ENCODE measurements around the gene ADAMTS10.
A peak's percentile ranks its signal among the peaks of the same experiment; 100 is the strongest.

ADAMTS10 gene

GRCh38 chr19:8616861-8617260, 6.3 kb upstream of the ADAMTS10 start:
- no peak for DNase-seq (ENCODE audit: low read depth)
- no peak overlapping the region for H3K4me3 ChIP-seq (ENCODE audit: low read depth, low read length)
- TF ChIP-seq, protein P1, sequence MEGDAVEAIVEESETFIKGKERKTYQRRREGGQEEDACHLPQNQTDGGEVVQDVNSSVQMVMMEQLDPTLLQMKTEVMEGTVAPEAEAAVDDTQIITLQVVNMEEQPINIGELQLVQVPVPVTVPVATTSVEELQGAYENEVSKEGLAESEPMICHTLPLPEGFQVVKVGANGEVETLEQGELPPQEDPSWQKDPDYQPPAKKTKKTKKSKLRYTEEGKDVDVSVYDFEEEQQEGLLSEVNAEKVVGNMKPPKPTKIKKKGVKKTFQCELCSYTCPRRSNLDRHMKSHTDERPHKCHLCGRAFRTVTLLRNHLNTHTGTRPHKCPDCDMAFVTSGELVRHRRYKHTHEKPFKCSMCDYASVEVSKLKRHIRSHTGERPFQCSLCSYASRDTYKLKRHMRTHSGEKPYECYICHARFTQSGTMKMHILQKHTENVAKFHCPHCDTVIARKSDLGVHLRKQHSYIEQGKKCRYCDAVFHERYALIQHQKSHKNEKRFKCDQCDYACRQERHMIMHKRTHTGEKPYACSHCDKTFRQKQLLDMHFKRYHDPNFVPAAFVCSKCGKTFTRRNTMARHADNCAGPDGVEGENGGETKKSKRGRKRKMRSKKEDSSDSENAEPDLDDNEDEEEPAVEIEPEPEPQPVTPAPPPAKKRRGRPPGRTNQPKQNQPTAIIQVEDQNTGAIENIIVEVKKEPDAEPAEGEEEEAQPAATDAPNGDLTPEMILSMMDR (IDR thresholded peaks at IDR 0.05; ENCODE audit: low read depth, low read length) = no peak
- TF ChIP-seq MYC (IDR thresholded peaks at IDR 0.05; ENCODE audit: low read depth, low read length) (no peak), POLR2A (IDR thresholded peaks at IDR 0.05; ENCODE audit: extremely low read depth, insufficient read length) (no peak), MAX (IDR thresholded peaks at IDR 0.05; ENCODE audit: low read depth, low read length) (no peak)

DNA sequence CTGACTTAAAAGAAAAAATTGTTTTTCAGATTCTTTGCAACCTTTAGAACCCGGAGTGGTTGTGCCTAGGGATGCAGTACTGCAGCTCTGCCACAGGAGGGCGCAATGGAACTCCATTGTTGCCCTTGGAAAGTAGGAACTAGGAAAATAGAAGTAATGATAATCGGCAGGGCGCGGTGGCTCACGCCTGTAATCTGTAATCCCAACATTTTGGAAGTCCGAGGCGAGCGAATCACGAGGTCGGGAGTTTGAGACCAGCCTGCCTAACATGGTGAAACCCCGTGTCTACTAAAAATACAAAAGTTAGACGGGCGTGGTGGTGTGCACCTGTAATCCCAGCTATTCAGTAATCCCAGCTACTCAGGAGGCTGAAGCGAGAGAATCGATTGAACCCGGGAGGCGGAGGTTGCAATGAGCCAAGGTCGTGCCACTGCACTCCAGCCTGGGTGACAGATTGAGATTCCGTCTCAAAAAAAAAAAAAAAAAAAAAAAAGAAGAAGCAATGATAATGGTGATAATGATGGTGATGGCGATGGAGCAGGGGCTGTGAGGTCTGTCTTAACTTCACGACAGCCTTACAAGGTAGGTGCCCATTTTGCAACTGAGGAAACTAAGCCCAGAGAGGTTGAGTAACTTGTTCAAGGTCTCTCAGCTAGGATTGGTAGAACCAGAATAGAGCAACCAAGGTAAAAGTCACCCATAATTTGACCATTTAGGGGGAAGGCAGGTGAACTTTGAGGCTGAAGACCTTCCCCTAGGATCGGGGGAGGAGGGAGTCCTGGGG, 5.5 kb upstream of the ADAMTS10 start:
- DNase-seq (ENCODE audit: low read depth) = peak; percentile 90
- TF ChIP-seq MAX (IDR thresholded peaks at IDR 0.05; ENCODE audit: low read depth, low read length) (no peak), MYC (IDR thresholded peaks at IDR 0.05; ENCODE audit: low read depth, low read length) (0 out of 2 replicates have a peak, but pooled peaks have one; percentile 5)
- TF ChIP-seq, protein P1 (IDR thresholded peaks at IDR 0.05; ENCODE audit: low read depth, low read length) = peak; percentile 100
- no peak overlapping the region for H3K4me3 ChIP-seq (ENCODE audit: low read depth, low read length)

- TF ChIP-seq, protein P1 (IDR thresholded peaks at IDR 0.05; ENCODE audit: low read depth, low read length) = no peak
- no peak for TF ChIP-seq POLR2A (IDR thresholded peaks at IDR 0.05; ENCODE audit: extremely low read depth, insufficient read length)
- no peak for TF ChIP-seq MYC (IDR thresholded peaks at IDR 0.05; ENCODE audit: low read depth, low read length)
- TF ChIP-seq MAX (IDR thresholded peaks at IDR 0.05; ENCODE audit: low read depth, low read length) = no peak
- no peak overlapping the region for H3K4me3 ChIP-seq (ENCODE audit: low read depth, low read length)
- no peak for DNase-seq (ENCODE audit: low read depth)
Measured at GRCh38 chr19:8615024-8615423, 4.5 kb upstream of the ADAMTS10 start.

GRCh38 chr19:8614455-8614854, 3.9 kb upstream of the ADAMTS10 start:
- TF ChIP-seq MYC (IDR thresholded peaks at IDR 0.05; ENCODE audit: low read depth, low read length) = no peak
- TF ChIP-seq POLR2A (IDR thresholded peaks at IDR 0.05; ENCODE audit: extremely low read depth, insufficient read length) = no peak
- TF ChIP-seq, protein P1 (IDR thresholded peaks at IDR 0.05; ENCODE audit: low read depth, low read length) = no peak
- no peak for TF ChIP-seq MAX (IDR thresholded peaks at IDR 0.05; ENCODE audit: low read depth, low read length)
- no peak for DNase-seq (ENCODE audit: low read depth)
- no peak overlapping the region for H3K4me3 ChIP-seq (ENCODE audit: low read depth, low read length)

- H3K4me3 ChIP-seq (ENCODE audit: low read depth, low read length) = no peak overlapping the region
- peak; percentile 23 for DNase-seq (ENCODE audit: low read depth)
- no peak for TF ChIP-seq MYC (IDR thresholded peaks at IDR 0.05; ENCODE audit: low read depth, low read length)
- TF ChIP-seq MAX (IDR thresholded peaks at IDR 0.05; ENCODE audit: low read depth, low read length) = no peak
- TF ChIP-seq, protein P1 (IDR thresholded peaks at IDR 0.05; ENCODE audit: low read depth, low read length) = no peak
- TF ChIP-seq POLR2A (IDR thresholded peaks at IDR 0.05; ENCODE audit: extremely low read depth, insufficient read length) = no peak
Measured at GRCh38 chr19:8612807-8613171, 2.3 kb upstream of the ADAMTS10 start.
